ENCODE measurements around the gene CNOT11. TPM values are rescaled to one million over a fixed set of nuclear protein-coding genes. Genes with fewer than 3 reads are reported as not detected.

The CNOT11 gene
- total and polyA plus RNA-seq, 2 of the 8 experiments (the other 6 are each of a cell fraction or from before 2014, with no cell fraction given), result 41.5 to 54.6 TPM

DNA sequence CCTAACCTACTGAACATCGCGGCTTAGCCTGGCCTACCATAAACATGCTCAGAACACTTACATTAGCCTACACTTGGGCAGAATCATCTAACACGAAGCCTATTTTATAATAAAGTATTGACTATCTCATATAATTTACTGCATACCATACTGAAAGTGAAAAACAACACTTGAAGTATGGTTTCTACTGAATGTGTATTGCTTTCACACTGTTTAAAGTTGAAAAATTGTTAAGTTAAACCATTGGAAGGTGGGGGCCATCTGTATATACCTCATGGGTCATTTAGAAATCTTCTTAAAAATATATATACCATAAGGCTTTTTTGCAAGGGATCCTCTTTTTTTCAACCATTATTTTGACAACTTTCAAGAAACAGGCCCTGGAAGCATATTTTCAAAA, 39.3 kb downstream of the CNOT11 start:
- Histone ChIP-seq H3K79me2 (ENCODE audit: control insufficient read depth in 1 of 2, insufficient read depth in 2 of 2, low read length in 2 of 2) (peaks cover 0 to 10% of the 10 kb centered on the region in 2 experiments; a peak in 3 of 4 replicates), H3K27ac (ENCODE audit: low read depth, low read length) (no peak overlapping the region), H3K4ac (replicated peaks; ENCODE audit: insufficient read length, low read depth, low read length) (no peak overlapping the region), H4K5ac (ENCODE audit: insufficient read length, low read depth, low read length) (no peak overlapping the region), H3K4me1 (replicated peaks in 1 of 4; ENCODE audit: control insufficient read depth in 3 of 4, insufficient read depth in 4 of 4, low read length in 3 of 4) (no peaks in the 10 kb centered on the region), H3K56ac (replicated peaks; ENCODE audit: insufficient read length, low read depth, low read length) (no peak overlapping the region), H2AFZ (ENCODE audit: low read length) (no peak overlapping the region), H3K14ac (ENCODE audit: insufficient read length) (no peak overlapping the region), H4K8ac (ENCODE audit: extremely low read depth, insufficient read depth, low read length) (no peak overlapping the region), H2BK15ac (ENCODE audit: low read length) (no peak overlapping the region), H3K18ac (ENCODE audit: extremely low read depth, low read length) (no peak overlapping the region), H3K23ac (ENCODE audit: insufficient read length) (no peak overlapping the region), H3K27me3 (replicated peaks in 1 of 4; ENCODE audit: control insufficient read depth in 3 of 4, extremely low read depth in 1 of 4, insufficient read depth in 3 of 4, low read length in 3 of 4) (no peaks in the 10 kb centered on the region), H3K4me3 (ENCODE audit: extremely low read depth in 1 of 4, insufficient read depth in 2 of 4, low read depth in 3 of 4, low read length in 4 of 4) (no peak overlapping the region), H2BK120ac (replicated peaks; ENCODE audit: low read depth, low read length) (no peak overlapping the region), H2AK5ac (ENCODE audit: low read depth, low read length) (no peak overlapping the region), H2BK12ac (ENCODE audit: low read depth, low read length) (no peak overlapping the region), H3K79me1 (ENCODE audit: low read depth, low read length) (peaks cover 3% of the 10 kb centered on the region), H2BK20ac (ENCODE audit: low read length) (no peak overlapping the region), H3K9ac (replicated peaks in 1 of 4; ENCODE audit: extremely low read depth in 1 of 4, low read depth in 3 of 4, low read length in 3 of 4) (no peak overlapping the region), H3K23me2 (ENCODE audit: low read depth, low read length) (no peaks in the 10 kb centered on the region), H2BK5ac (ENCODE audit: low read depth, low read length) (no peak overlapping the region), H3K4me2 (ENCODE audit: insufficient read depth in 1 of 2, low read depth in 2 of 2, low read length in 2 of 2) (no peak overlapping the region), H3K9me3 (ENCODE audit: insufficient read depth in 2 of 2, low read depth in 1 of 2, low read length in 1 of 2) (no peaks in the 10 kb centered on the region), H3K36me3 (ENCODE audit: control insufficient read depth in 2 of 4, insufficient read depth in 4 of 4, low read length in 3 of 4) (peaks cover 0 to 32% (median 4%) of the 10 kb centered on the region in 4 experiments; a peak in 5 of 8 replicates), H4K91ac (replicated peaks; ENCODE audit: insufficient read length, low read length) (no peak overlapping the region), H4K20me1 (replicated peaks in 1 of 2; ENCODE audit: control insufficient read depth in 1 of 2, insufficient read depth in 2 of 2, low read length in 2 of 2) (peaks cover 0 to 2% of the 10 kb centered on the region in 2 experiments)
- TF ChIP-seq POLR2AphosphoS5 (IDR thresholded peaks at IDR 0.05; ENCODE audit: low read depth, low read length) (no peak), SP2 (IDR thresholded peaks at IDR 0.05; ENCODE audit: low read length) (no peak), KDM4A (IDR thresholded peaks at IDR 0.05; ENCODE audit: low read depth, low read length, severe bottlenecking) (no peak), SP4 (IDR thresholded peaks at IDR 0.05; ENCODE audit: low read length) (no peak), SUZ12 (IDR thresholded peaks at IDR 0.05; ENCODE audit: low read length) (no peak), RBBP5 (IDR thresholded peaks at IDR 0.05; ENCODE audit: borderline replicate concordance, low read depth, low read length) (no peak), NRF1 (IDR thresholded peaks at IDR 0.05; ENCODE audit: low read depth, low read length) (no peak), HDAC6 (IDR thresholded peaks at IDR 0.05; ENCODE audit: low read depth, low read length) (no peak)
- DNase-seq (ENCODE audit: low read depth in 1 of 2, low spot score in 2 of 2) (no peak), FAIRE-seq (no peak)
- POLR2A ChIA-PET (ENCODE audit: partially characterized antibody), result no interaction called here
- CTCF ChIA-PET (ENCODE audit: partially characterized antibody), result interaction anchor here (1.1 kb wide), 1 partner anchor 14 kb away, joined by 3 read pairs; no protein-coding TSS in a partner anchor
- WGBS, 2 experiments (ENCODE audit: extremely low coverage in 1 of 2, insufficient coverage in 1 of 2, insufficient read length in 1 of 2, insufficient replicate concordance in 2 of 2, low coverage in 1 of 2, low lambda C conversion rate in 2 of 2, missing lambda C conversion rate in 1 of 2), result 94% methylated on average over 3 of the region's 3 CpGs; no CpG with 5 or more reads in 1 of the 2 experiments
